WTC11 (cell line): Measurements from ENCODE around the gene TMEM30B. TPM values are rescaled to one million over a fixed set of nuclear protein-coding genes. Genes with fewer than 3 reads are reported as not detected.

Experiments
- ATAC-seq: fragments of 200-7000 bp; cut with Tn5 transposase; 2 replicates; pipeline ENCODE4 v1.10.0; 2021; ENCODE audit warnings: mild to moderate bottlenecking, moderate library complexity
- CTCF ChIA-PET: fragments of 300-600 bp; sonication (Branson Sonifier 250); formaldehyde crosslinking; loops from one replicate; lab custom pipeline; 2021; ENCODE audit warnings: antibody characterized with exemption; lab: Charles Lee
- POLR2A ChIA-PET: fragments of 350-600 bp; sonication (Branson Sonifier 250); formaldehyde crosslinking; loops from one replicate; lab custom pipeline; 2021; ENCODE audit warnings: antibody characterized with exemption; lab: Charles Lee
- DNase-seq: peaks from one replicate; pipeline ENCODE4 v3.0.0; 2021; ENCODE audit warnings: low spot score
- H3K27ac Mint-ChIP-seq: 2 replicates; pipeline ENCODE4 v1.8.0; 2021; ENCODE audit warnings: mixed read lengths
- H3K27me3 Mint-ChIP-seq: 2 replicates; pipeline ENCODE4 v1.8.0; 2021; ENCODE audit warnings: low read depth, mild to moderate bottlenecking, moderate library complexity, mixed read lengths
- H3K36me3 Mint-ChIP-seq: 2 replicates; pipeline ENCODE4 v1.8.0; 2021; ENCODE audit warnings: mixed read lengths
- H3K4me1 Mint-ChIP-seq: 2 replicates; pipeline ENCODE4 v1.8.0; 2022; ENCODE audit warnings: mixed read lengths
- H3K4me3 Mint-ChIP-seq: 2 replicates; pipeline ENCODE4 v1.8.0; 2021; ENCODE audit warnings: mild to moderate bottlenecking, moderate library complexity, mixed read lengths
- H3K9me3 Mint-ChIP-seq: 2 replicates; pipeline ENCODE4 v1.8.0; 2021; ENCODE audit warnings: mixed read lengths
- ARID4B ChIP-seq: sonication (generic); formaldehyde crosslinking; IDR thresholded peaks from 2 replicates; pipeline ENCODE4 v1.8.0; 2023; ENCODE audit warnings: missing genetic modification reagents, mild to moderate bottlenecking, borderline replicate concordance
- ATF3 ChIP-seq: sonication (generic); formaldehyde crosslinking; conservative IDR thresholded peaks from 2 replicates; pipeline ENCODE4 v1.8.1; 2022; ENCODE audit warnings: mild to moderate bottlenecking, missing genetic modification reagents
- CDX4 ChIP-seq: fragments of 250-450 bp; sonication (Bioruptor Pico); IDR thresholded peaks from 2 replicates; pipeline ENCODE4 v1.9.0; 2021; ENCODE audit warnings: moderate library complexity, mild to moderate bottlenecking, inconsistent platforms, borderline replicate concordance
- E2F4 ChIP-seq: sonication (generic); formaldehyde crosslinking; IDR thresholded peaks from 2 replicates; pipeline ENCODE4 v1.8.1; 2022; ENCODE audit warnings: low read depth, mild to moderate bottlenecking, moderate library complexity, missing genetic modification reagents, borderline replicate concordance
- E2F5 ChIP-seq: sonication (generic); formaldehyde crosslinking; IDR thresholded peaks from 2 replicates; pipeline ENCODE4 v1.8.1; 2022; ENCODE audit warnings: mild to moderate bottlenecking, moderate library complexity, missing genetic modification reagents
- EMX1 ChIP-seq: fragments of 250-450 bp; sonication (Bioruptor Pico); IDR thresholded peaks from 2 replicates; pipeline ENCODE4 v1.8.0; 2021; ENCODE audit warnings: mild to moderate bottlenecking
- FOXK1 ChIP-seq: sonication (generic); formaldehyde crosslinking; IDR thresholded peaks from 2 replicates; pipeline ENCODE4 v1.8.0; 2022; ENCODE audit warnings: mild to moderate bottlenecking, moderate library complexity, missing genetic modification reagents
- FOXP1 ChIP-seq: sonication (generic); formaldehyde crosslinking; IDR thresholded peaks from 2 replicates; pipeline ENCODE4 v1.8.0; 2022; ENCODE audit warnings: missing genetic modification reagents, mild to moderate bottlenecking, moderate library complexity, borderline replicate concordance
- HMGA2 ChIP-seq: fragments of 250-450 bp; sonication (Bioruptor Pico); IDR thresholded peaks from 2 replicates; pipeline ENCODE4 v1.4.0; 2021; ENCODE audit warnings: mild to moderate bottlenecking, moderate library complexity
- SMAD3 ChIP-seq: sonication (generic); formaldehyde crosslinking; IDR thresholded peaks from 2 replicates; pipeline ENCODE4 v1.8.0; 2022; ENCODE audit warnings: missing genetic modification reagents, mild to moderate bottlenecking, borderline replicate concordance
- SMAD4 ChIP-seq: sonication (generic); formaldehyde crosslinking; IDR thresholded peaks from 2 replicates; pipeline ENCODE4 v1.8.0; 2022; ENCODE audit warnings: mild to moderate bottlenecking, missing genetic modification reagents
- STAT6 ChIP-seq: sonication (generic); formaldehyde crosslinking; conservative IDR thresholded peaks from 2 replicates; pipeline ENCODE4 v1.8.1; 2023; ENCODE audit warnings: mild to moderate bottlenecking, low read depth, missing genetic modification reagents, moderate library complexity
- TCF7 ChIP-seq: sonication (generic); formaldehyde crosslinking; IDR thresholded peaks from 2 replicates; pipeline ENCODE4 v1.8.0; 2022; ENCODE audit warnings: mild to moderate bottlenecking, low read depth, missing genetic modification reagents, moderate library complexity
- TEAD4 ChIP-seq: sonication (generic); formaldehyde crosslinking; IDR thresholded peaks from 2 replicates; pipeline ENCODE4 v1.8.0; 2022; ENCODE audit warnings: mild to moderate bottlenecking, missing genetic modification reagents
- TP53 ChIP-seq: sonication (generic); formaldehyde crosslinking; IDR thresholded peaks from 2 replicates; pipeline ENCODE4 v1.8.1; 2023; ENCODE audit warnings: mild to moderate bottlenecking, missing genetic modification reagents
- ZBTB21 ChIP-seq: sonication (generic); formaldehyde crosslinking; IDR thresholded peaks from 2 replicates; pipeline ENCODE4 v1.8.1; 2023; ENCODE audit warnings: mild to moderate bottlenecking, missing genetic modification reagents, borderline replicate concordance
- ZMAT4 ChIP-seq: fragments of 250-450 bp; sonication (Bioruptor Pico); IDR thresholded peaks from 2 replicates; pipeline ENCODE4 v1.9.0; 2021; ENCODE audit warnings: mild to moderate bottlenecking
- ZNF219 ChIP-seq: sonication (generic); formaldehyde crosslinking; IDR thresholded peaks from 2 replicates; pipeline ENCODE4 v1.8.0; 2023; ENCODE audit warnings: missing genetic modification reagents, mild to moderate bottlenecking, borderline replicate concordance
- ZNF423 ChIP-seq: fragments of 250-450 bp; sonication (Bioruptor Pico); IDR thresholded peaks from 2 replicates; pipeline ENCODE4 v2.1.2; 2022; ENCODE audit warnings: mild to moderate bottlenecking, moderate library complexity
- ZNF512 ChIP-seq: sonication (generic); formaldehyde crosslinking; IDR thresholded peaks from 2 replicates; pipeline ENCODE4 v1.8.1; 2022; ENCODE audit warnings: missing genetic modification reagents, borderline replicate concordance
- total RNA-seq: library from RNA; stranded (reverse); gene quantifications from 3 replicates; pipeline ENCODE4 v1.2.3, GENCODE V29; 2021

The TMEM30B gene
- total RNA-seq, 1 experiment from 2014 or later: 17.8 TPM

- ChIA-PET POLR2A (no interaction called here), CTCF (interaction anchor here (1.2 kb wide), 2 partner anchors 11 to 24 kb away, joined by 4 to 9 read pairs; no protein-coding TSS in a partner anchor)
- H3K4me1 Mint-ChIP-seq: no peaks in the 10 kb centered on the region; the same call in 1 of the 2 replicates
- no peak overlapping the region for H3K4me3 Mint-ChIP-seq
- no peaks in the 10 kb centered on the region for H3K9me3 Mint-ChIP-seq
- DNase-seq (no peak), ATAC-seq (no peak)
- TF ChIP-seq FOXK1 (CRISPR knock-in tag) (no peak), TCF7 (CRISPR knock-in tag) (no peak), E2F5 (CRISPR knock-in tag) (no peak), EMX1 (CRISPR knock-in tag) (no peak), ZNF219 (CRISPR knock-in tag) (no peak), ZNF423 (no peak), ZNF512 (CRISPR knock-in tag) (no peak), SMAD3 (CRISPR knock-in tag) (no peak), CDX4 (CRISPR knock-in tag) (no peak), ZBTB21 (no peak), HMGA2 (CRISPR knock-in tag) (no peak)
- H3K27ac Mint-ChIP-seq: no peak overlapping the region
- H3K36me3 Mint-ChIP-seq: no peaks in the 10 kb centered on the region
- H3K27me3 Mint-ChIP-seq: peaks cover 16% of the 10 kb centered on the region
These were observed 12.3 kb downstream of the TMEM30B start for GRCh38 chr14:61268812-61269211.

GRCh38 chr14:61266891-61267740 is 14.0 kb downstream of the TMEM30B start:
- Mint-ChIP-seq H3K9me3 (no peaks in the 10 kb centered on the region), H3K36me3 (no peaks in the 10 kb centered on the region), H3K27ac (no peak overlapping the region), H3K27me3 (peaks cover 16% of the 10 kb centered on the region), H3K4me1 (no peaks in the 10 kb centered on the region; the same call in 1 of the 2 replicates), H3K4me3 (no peak overlapping the region)
- ATAC-seq (no peak), DNase-seq (no peak)
- ChIA-PET CTCF (no interaction called here), POLR2A (no interaction called here)
- TF ChIP-seq E2F5 (CRISPR knock-in tag): no peak
- no peak for TF ChIP-seq TP53 (CRISPR knock-in tag)
- no peak for TF ChIP-seq ARID4B
- no peak for TF ChIP-seq SMAD4 (CRISPR knock-in tag)
- no peak for TF ChIP-seq ATF3 (CRISPR knock-in tag)
- TF ChIP-seq E2F4: no peak
- TF ChIP-seq FOXP1 (CRISPR knock-in tag): no peak
- TF ChIP-seq STAT6 (CRISPR knock-in tag): no peak
- TF ChIP-seq ZNF423: no peak
- no peak for TF ChIP-seq TEAD4 (CRISPR knock-in tag)
- TF ChIP-seq ZMAT4 (CRISPR knock-in tag): no peak
